Measurements from ENCODE around the gene HDAC4.

Gene HDAC4

DNA sequence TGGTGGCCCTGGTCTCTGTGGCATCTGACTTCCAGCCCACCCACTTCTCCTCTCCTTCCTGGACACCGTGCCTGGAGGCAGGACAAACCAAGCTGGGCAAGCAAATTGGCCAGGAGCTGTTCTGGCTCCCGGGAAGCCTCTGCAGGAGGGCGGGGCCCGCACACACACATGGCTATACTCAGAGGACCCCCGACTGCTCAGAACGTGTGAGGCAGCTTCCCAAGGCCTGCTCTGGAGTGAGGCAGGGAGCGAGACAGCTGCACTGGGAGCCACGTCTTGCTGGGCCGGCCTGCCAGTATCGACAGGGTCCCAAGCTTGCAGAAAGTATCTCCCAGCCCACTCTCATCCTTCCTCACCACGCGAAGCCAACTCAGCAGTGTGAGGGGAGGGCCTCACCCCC is 295.6 kb downstream of the HDAC4 start:
- DNase-seq (ENCODE audit: low read depth), result no peak

DNA sequence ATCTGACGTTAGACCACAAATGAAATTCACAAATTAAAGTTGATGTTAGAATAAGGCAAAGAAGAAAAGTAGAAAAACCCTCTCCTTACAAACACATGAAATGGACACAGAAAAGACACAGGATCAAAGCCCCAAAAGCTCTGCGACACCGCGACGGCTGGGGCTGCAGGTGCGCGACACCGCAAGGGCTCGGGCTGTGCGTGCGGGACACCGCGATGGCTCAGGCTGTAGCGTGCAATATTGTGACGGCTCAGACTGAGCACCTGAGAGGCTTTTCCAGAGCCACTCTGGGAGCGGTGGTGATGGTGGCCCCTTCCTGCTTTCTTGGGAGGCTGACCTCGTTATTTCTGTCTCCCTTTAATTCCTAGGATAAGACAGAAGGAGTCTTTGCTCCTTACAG is 296.0 kb downstream of the HDAC4 start:
- DNase-seq (ENCODE audit: low read depth), result no peak

DNA sequence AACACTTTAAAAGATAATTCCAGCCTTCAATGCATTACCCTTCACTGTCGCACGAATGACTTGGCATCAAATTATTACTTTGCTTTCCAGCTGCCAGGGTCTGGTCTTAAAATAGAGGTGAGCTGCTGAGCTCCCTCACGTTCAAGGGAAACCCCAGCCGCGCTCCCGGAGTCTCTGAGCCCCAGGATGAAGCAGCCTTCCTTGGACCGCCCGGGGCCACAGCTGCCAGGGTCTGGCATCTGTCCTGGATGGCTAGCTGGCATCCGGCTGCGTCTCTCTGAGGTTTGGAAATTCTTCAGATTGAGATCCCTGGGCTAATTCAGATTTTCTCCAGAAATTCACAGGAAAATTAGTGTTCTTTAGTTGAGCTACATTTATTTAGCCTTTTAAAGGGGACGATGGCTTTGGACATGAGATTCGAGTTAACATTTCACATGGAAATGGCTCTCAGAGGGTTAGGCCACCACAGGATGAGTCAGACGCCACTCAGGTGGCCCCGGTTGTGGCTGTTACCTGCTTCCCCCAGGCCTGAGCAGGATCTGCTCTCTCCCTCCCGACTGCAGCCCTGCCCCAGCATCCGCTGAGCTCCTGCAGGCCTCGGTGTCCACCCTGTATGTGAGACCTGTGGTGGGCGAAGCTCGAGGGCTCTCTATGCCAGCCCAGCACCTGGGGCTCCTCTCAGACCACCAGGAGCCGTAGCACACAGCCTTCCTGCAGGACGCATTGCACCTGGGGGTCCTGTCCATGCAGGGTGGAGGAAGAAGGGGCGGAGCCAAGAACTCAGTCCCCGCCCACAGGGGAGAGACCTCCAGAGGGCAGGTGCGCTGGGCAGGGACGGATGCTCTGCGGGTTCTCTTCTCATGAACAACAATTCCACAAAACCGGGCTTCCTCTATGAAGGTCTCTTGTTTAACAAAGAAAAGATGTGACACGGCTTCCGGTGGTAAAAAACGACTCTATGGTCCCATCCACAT is 297.4 kb downstream of the HDAC4 start:
- no peak for DNase-seq (ENCODE audit: low read depth)

DNA sequence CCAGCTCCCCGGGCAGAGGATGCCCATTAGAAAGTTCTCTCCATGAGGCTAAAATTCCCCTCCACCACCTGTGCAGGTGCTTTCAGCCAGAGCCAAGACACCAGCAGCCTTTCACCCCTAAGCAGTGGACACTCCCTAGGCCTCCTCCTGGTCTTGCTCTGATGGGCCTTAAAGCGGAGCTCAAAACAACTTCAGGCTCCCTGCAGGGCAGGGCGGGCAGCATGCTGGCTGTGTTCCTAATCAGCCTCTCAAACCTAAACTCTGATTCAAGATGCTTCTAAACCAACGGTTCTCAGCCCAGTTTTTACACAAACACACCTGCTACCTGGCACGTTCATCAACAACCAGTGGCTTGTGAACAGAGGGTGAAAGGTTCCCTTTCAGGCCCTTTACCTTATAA is 298.6 kb downstream of the HDAC4 start:
- no peak for DNase-seq (ENCODE audit: low read depth)

DNA sequence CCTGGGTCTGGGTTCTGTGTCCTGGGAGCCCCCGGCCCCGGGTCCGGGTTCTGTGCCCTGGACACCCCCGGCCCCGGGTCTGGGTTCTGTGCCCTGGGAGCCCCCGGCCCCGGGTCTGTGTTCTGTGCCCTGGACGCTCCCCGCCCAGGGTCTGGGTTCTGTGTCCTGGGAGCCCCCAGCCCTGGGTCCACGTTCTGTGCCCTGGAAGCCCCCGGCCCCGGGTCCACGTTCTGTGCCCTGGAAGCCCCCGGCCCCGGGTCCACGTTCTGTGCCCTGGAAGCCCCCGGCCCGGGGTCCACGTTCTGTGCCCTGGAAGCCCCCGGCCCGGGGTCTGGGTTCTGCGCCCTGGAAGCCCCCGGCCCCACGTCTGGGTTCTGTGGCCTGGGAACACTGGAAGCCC is 299.0 kb downstream of the HDAC4 start:
- no peak for DNase-seq (ENCODE audit: low read depth)

DNA sequence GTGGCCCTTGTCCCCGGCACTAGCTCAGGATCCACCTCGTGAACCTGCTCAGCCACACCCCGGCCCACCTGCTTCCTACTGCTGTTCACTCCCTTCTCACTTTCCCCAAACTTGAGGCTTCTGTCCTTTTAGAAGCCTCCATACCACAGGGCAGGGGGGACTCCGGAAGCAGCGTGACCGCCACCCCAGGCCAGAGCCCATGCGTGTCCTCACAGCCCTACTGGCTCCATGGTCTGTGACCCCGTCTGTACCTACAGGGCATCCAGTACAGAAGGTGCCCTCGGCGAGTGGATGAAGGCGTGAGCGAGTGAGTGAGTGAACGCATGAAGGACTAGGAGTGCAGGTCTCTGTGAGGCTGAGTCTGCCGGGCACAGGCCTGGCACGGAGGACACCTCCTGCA is 299.7 kb downstream of the HDAC4 start:
- DNase-seq (ENCODE audit: low read depth), result no peak

DNA sequence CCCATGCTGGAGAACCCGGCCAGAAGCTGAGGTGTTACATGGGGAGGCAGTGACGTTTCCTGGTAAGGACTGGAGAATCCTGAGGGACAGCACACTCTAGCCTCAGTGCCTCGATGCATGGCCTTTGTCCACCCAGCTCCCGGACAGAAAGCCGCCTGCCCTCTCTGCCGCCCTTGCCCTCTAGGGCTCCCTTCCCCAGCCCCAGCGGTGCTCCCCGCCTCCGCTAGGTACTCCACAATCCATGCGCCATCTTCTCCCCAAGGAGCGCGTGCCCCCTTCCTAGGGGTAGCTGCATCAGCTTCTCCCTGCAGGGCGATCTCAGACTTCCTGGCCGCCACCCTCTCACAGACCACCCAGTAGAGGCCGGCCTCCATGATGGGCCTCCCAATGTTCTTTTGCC is 301.3 kb downstream of the HDAC4 start:
- DNase-seq (ENCODE audit: low read depth), result no peak

DNA sequence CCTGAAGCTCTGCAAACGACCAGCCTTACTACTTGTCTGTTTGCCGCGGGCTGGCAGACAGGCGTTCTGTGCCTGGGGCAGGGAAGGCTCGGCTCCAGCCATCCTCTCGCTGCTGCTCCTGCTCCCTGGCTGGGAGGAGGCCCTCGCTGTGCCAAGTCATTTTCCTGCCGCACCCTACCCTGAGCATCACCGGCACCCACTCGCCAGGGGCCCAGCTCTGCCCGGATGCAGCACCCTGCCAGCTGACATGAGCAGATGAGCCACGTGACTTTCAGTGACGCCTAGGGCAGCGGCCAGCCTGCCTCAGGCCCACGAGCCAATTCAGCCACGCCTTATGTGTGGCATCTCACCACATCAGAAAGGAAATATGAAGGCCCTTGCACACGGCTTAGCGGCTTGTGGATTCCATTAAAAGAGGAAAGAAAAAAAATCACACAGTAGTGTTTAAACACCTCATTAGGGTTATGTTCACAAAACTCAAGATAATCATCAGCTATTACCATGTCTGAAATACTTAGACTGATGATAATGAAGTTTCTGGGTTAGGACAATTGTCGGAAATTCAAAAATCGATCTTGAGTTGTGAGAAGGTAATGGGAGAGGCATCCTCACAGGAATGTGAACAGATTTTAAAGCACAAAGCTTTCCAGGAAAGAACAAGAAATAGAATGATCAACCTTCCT is 302.4 kb downstream of the HDAC4 start:
- DNase-seq (ENCODE audit: low read depth), result no peak

DNA sequence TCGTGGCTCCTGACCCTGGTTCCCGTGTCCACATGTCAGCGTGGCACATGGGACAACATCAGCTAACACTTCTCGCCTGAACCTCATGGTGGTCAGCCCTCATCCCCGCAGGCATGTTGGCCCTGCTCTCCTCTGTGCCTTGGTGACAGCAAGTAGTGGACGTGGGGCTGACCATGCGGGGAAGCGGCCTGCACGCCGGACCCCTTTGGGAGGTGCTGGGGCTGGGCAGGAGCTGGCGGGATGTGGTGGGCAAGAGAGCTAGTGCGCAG is 303.5 kb downstream of the HDAC4 start:
- DNase-seq (ENCODE audit: low read depth), result no peak

DNA sequence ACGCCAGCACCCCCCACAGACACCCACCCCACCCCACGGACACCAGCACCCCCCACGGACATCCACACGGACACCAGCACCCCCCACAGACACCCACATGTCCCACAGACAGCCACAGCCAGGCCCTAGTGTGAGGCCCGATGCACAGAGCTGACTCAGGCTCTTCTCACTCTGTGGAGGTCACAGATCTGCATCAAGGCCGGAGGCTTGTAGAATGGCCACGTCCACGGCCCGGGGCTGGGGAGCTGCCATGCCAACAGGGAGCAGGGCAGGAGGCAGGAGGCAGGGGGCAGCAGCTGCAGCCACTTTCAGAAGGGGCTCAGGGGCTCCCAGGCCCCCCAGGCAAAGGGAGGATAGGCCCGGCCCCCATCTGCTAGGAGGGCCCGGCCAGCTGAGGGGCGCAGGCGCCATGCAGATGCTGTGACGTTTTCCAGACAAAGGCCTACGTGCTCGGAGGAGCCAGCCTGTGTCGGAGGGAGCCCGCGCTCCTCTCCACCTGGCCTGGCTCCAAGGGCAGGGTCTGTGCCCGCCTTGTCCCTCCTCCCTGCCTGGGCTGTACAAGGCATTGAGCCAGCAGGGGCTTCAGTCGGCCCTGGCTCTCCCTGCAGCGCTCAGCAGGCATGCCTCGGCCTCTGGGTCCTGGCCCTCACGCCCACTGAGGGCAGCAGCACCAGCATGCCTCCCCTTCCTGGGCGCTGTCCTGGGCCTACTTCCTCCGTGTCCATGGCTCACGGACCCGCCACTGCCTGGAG is 304.0 kb downstream of the HDAC4 start:
- DNase-seq (ENCODE audit: low read depth), result no peak

DNA sequence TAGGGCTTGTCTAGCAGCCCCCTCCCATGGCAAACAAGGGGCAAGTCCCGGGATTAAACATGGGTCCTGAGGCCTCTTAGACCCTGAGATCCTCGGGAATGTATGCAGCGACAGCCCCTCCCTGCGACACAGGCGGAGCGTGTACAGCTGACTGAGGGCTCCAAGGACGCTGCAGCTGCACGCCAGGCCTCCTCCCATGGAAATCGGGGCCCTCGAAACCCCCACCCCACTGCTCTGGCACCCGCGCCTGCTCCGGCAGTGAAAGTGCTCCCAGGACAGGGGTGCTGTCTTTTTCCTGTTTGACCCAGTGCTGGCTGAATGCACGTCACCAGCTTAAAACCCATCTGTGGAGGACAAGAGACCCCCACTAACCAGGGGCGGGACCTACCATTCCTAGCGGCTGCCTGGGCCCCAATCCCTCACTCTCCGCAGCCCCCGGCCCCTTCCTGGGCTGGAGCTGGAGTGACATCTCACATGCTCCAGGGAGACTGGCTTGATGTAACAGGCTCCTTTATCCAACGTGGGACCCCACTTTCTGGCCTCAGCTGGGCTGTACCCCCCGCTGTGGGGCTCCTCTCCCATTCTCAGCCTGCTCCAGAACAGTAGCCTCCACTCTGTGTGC is 305.2 kb downstream of the HDAC4 start:
- DNase-seq (ENCODE audit: low read depth), result no peak

DNA sequence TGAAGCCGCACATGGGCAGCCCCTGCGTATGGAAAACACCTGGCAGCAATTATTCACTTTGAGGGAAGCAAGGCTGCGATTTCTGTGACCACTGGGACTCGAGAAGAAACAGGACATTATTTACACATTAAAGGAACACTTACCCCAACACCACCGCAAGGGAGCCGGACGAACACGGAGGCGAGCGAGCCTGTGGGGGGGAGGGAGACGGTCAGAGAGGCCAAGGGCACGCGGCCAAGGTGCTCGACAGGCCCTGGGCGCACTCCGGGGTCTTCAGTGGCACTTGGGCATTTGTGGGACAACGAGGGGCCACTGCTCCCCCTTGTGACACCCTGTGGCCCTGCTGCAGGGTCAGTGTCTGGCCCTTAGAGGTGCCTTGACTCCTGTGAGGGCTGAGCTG is 306.0 kb downstream of the HDAC4 start:
- DNase-seq (ENCODE audit: low read depth), result no peak

DNA sequence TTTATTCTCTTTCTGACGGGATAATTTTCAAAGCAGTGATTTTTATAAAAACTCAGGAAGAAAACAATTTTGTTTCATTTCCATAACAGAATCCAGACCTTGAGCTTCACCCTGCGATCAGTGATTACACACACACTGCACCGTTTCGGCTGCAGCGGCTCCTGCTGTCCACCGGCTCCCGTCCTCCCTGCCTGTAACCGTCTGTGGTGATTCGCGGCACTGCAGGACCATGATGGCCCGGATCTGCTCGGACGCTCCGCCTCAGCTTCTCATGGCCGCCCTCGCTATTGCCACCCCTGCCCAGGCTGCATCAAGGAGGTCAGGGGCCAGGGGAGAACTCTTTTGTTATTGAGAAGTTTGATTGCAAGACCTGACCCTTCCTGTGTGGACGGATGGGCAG is 306.9 kb downstream of the HDAC4 start:
- DNase-seq (ENCODE audit: low read depth), result no peak

DNA sequence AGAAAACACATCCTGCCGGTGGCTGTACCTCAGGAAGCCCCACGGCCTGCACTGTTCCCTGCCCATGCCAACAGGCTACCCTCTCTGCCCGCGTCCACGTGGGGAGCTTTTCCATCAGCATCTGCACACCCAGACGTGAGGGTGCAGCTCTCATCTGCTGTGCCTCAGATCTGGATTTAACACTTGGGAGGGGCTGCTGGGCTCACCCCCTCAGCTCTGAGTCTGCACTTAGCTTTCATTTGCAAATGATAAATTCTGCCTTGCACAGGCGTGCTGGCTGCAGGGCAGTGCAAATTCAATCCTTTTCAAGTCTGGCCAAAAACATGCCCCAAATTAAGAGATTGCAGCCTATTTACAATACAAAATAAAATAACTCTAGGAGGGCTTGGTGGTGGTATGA is 307.3 kb downstream of the HDAC4 start:
- no peak for DNase-seq (ENCODE audit: low read depth)

DNA sequence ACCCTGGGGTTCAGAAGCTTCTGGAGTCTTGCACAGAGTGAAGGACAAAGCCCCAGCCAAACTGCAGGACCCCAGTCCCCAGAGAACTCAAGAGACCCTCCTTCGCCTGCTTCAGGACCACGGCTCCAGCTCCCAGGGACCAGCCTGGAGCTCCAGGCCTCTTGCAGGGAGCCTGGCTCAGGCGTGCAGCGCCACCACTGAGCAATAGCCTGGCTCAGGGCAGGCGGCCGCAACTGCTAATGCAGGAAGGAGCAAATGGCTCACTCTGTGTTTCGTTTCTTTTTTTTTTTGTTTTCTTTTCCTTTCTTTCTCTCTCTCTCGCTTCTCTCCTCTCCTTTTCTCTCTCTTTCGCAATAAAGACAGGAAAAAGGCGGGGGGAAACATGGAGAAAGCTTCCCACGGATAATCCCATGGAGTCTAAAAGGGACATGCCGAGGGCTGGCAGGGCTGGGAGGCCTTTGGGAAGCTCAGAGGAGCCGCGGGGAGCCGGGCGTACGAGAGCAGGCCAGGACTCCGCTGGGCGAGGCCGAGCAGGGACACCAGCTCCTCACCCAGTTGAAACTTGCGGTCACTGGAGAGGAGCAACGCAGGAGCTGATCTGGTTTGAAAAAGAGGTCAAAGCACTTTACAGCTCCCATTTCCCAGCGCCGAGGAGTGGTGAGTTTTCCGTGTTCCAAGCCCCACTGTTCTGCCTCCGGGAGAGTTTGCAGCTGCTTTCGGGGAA is 308.1 kb downstream of the HDAC4 start:
- DNase-seq (ENCODE audit: low read depth), result no peak

DNA sequence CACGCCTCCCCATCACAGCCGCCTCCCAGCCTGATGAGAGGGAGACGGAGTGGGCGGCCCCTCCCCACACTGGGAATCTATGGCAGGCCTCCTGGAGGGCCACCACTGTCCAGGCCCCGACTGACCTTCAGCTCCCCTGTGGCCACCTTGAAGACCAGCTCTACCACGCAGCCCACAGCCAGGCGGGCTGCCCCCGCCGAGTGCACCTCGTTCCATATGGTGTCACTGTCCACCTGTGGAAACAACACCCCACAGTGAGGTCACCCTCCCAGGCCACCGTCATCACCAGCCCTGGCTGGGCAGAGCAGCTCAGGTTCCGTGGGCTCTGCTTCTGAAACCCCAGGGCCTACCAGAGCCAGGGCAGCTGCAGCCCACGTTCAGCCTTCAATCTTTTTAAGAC is 310.9 kb downstream of the HDAC4 start:
- no peak for DNase-seq (ENCODE audit: low read depth)

DNA sequence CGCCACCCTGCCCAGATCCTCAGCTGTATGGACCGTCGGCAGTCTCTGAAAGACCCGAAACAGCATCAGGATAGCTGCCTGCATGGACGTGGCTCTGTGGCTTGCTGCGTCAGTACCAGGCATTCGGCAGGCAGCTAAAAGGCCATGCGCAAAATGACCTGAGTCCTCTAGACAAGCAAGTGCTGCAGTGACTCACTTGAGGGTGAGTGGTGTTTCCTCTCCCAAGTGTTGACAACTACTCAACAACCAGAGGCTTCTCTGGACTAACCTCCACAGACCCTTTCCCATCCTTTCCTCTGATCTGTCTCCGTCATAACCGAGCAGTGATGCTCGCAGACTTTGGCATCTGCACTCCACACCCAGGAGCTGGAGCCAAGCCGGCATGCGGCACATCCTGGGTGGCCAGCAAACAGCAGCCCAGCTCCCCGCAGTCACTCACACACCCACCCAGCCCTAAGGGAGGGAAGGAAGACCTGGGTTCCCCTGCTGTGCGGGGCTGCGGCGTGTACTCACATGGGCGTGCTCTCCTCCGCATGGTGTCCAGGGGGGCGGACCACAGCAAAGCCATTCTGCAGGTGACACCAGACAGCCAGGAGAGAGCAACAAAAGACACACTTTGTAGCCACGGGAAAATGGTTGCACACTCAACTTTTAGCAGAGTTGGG is 313.6 kb downstream of the HDAC4 start:
- no peak for DNase-seq (ENCODE audit: low read depth)

DNA sequence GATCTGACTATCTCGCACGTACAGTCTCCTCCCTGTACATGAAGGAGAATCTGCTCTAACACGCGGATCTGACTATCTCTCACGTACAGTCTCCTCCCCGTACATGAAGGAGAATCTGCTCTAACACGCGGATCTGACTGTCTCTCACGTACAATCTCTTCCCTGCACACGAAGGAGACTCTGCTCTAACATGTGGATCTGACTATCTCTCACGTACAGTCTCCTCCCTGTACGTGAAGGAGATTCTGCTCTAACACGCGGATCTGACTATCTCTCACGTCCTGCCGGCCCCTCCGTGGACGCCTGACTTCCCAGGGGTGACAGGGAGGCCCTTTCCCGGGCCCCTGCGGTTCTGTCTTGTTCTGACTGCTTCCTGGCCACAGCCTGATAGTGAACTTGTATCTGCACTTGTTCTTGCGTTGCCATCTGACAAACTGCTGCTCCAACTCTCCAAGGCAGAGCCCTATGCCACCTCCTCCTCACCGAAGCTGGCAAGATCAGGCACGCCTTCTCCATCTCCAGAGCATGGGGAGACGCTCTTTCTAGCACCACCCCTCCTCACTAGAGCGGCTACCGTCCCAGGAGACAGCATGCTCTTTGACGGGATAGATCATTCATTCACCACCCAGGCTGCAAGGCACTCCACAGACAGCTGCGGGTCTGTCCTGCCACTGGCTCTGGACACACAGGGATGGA is 314.3 kb downstream of the HDAC4 start:
- DNase-seq (ENCODE audit: low read depth), result no peak

DNA sequence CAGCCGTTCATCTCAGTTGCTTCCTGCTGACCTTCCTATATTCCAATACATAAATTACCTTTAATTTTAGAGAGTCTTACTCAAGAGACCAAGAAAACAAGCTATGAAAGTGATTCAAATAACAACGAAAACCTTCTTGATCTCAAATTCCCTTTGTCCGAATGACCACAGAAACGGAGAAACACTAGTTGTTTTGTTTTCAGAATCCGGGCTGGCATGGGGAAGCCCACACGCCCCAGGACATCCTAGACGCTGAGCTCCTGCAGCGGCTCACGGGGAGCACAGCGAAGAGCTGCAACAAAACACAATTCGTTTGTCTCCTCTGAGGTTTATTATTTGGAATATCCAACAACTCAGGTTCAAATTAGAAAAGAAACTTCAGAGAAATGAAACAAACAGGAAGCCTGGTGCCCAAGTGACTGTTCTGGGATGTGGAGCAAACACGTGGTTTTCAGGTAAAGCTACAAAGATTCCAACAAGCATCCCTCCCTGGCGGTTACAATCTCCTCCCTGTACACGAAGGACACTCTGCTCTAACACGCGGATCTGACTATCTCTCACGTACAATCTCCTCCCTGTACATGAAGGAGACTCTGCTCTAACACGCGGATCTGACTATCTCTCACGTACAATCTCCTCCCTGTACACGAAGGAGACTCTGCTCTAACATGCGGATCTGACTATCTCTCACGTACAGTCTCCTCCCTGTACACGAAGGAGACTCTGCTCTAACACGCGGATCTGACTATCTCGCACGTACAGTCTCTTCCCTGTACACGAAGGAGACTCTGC is 315.4 kb downstream of the HDAC4 start:
- no peak for DNase-seq (ENCODE audit: low read depth)

DNA sequence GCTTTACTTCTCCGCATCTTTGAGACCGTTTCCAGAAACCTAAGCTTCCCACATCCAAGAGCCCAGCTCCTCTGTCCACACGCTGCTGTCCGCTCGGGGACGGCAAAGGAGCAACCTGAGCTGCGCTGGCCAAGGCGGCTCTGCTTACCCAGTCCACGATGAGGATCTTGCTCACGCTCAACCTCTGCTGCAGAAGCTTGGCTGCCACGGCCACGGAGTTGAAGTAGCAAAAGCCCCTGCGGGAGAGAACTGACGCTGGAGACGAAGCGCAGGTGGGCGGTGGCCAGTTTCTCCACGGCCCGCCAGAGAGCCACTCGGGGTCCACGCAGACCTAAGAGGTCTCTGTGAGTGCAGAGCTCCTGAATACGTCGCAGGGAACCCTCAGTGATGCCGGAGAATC is 316.8 kb downstream of the HDAC4 start:
- no peak for DNase-seq (ENCODE audit: low read depth)

Measured in stimulated activated CD8-positive, alpha-beta memory T cell treated with anti-CD3 and anti-CD28 coated beads, Interleukin-12 subunit alpha, Interleukin-12 subunit beta, amount 100 ng/mL, for 4 hours (primary cell).